ENCODE measurements around the gene SORBS2.

- TF ChIP-seq POLR2A (IDR thresholded peaks at IDR 0.05; ENCODE audit: low read length) (no peak), GATA1 (IDR thresholded peaks at IDR 0.05; ENCODE audit: low read depth, low read length) (no peak)
These were observed 32.5 kb downstream of the SORBS2 start for GRCh38 chr4:185779517-185779916.

Data from erythroblast (primary cell).